Measurements from ENCODE around the gene BAIAP3. TPM values are rescaled to one million over a fixed set of nuclear protein-coding genes. Genes with fewer than 3 reads are reported as not detected.

The BAIAP3 gene
- total and polyA plus RNA-seq, 4 donors = 4.5 to 46.6 (median 11.9) TPM

DNA sequence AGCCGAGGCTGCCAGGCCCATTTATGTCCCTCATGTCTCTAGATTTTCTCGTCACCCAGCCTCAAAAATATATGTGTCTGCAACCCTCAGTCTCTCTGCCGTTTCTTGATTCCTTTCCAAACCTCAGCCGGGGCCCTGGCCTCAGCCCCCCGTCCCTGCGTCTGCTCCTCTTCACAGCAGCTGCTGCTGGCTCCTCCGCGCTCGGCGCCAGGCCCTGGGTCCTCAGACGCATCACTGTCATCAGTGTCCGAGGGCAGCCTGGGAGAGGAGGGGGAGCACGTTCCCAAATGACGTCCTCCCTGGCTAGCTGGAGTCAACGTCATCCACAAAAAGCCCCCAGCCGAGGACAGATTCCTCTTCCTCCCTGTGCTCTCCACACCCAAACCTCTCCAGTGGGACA lies 15.9 kb downstream of the BAIAP3 start:
- Histone ChIP-seq H3K27me3 (ENCODE audit: control insufficient read depth in 3 of 3, insufficient read depth in 3 of 3, low read length in 2 of 3) (no peaks in the 10 kb centered on the region), H3K9ac (ENCODE audit: insufficient read depth in 1 of 2, low read length in 2 of 2) (no peak overlapping the region), H3K4me3 (no peak overlapping the region), H3K9me3 (ENCODE audit: control insufficient read depth in 4 of 4, insufficient read depth in 3 of 4, low read length in 3 of 4) (no peaks in the 10 kb centered on the region), H3K36me3 (ENCODE audit: control insufficient read depth in 4 of 4, insufficient read depth in 4 of 4, low read length in 4 of 4) (peaks cover 0 to 23% (median 10%) of the 10 kb centered on the region in 4 donors), H3K4me1 (ENCODE audit: control insufficient read depth in 5 of 5, insufficient read depth in 5 of 5, low read length in 5 of 5) (peaks cover 4 to 17% (median 6%) of the 10 kb centered on the region in 5 donors), H3K27ac (ENCODE audit: low read depth in 1 of 2, low read length in 1 of 2) (no peak overlapping the region)
- DNase-seq (no peak), ATAC-seq (ENCODE audit: insufficient read depth, low FRiP score) (no peak)
- 87 to 93% methylated on average over 16 of the region's 16 CpGs for WGBS, 2 donors
- TF ChIP-seq, protein P1, sequence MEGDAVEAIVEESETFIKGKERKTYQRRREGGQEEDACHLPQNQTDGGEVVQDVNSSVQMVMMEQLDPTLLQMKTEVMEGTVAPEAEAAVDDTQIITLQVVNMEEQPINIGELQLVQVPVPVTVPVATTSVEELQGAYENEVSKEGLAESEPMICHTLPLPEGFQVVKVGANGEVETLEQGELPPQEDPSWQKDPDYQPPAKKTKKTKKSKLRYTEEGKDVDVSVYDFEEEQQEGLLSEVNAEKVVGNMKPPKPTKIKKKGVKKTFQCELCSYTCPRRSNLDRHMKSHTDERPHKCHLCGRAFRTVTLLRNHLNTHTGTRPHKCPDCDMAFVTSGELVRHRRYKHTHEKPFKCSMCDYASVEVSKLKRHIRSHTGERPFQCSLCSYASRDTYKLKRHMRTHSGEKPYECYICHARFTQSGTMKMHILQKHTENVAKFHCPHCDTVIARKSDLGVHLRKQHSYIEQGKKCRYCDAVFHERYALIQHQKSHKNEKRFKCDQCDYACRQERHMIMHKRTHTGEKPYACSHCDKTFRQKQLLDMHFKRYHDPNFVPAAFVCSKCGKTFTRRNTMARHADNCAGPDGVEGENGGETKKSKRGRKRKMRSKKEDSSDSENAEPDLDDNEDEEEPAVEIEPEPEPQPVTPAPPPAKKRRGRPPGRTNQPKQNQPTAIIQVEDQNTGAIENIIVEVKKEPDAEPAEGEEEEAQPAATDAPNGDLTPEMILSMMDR (IDR thresholded peaks at IDR 0.05; ENCODE audit: control extremely low read depth, extremely low read depth) = no peak

DNA sequence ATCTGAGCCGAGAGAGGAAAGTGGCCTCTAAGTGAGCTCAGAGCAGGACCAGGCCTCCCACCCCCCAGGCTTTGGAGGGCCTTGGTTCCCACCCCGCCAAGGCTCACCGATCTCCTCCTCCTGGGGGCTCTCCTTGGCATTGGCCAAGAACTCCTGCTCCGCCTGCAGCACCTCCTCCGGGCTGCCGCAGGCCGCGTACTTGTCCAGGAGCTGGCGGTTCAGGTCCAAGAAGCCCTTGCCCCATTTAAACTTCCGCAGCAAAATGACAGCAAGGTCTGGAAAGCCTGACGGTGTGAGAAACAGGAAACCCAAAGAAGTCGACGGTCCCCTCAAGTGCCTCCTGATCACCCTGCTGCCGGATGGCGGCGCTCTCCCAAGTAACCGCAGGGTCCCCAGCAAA lies 16.5 kb downstream of the BAIAP3 start:
- TF ChIP-seq, protein P1 (IDR thresholded peaks at IDR 0.05; ENCODE audit: control extremely low read depth, extremely low read depth) = no peak
- H3K36me3 ChIP-seq (ENCODE audit: control insufficient read depth in 4 of 4, insufficient read depth in 4 of 4, low read length in 4 of 4) = peaks cover 0 to 23% (median 10%) of the 10 kb centered on the region in 4 donors
- H3K27me3 ChIP-seq (ENCODE audit: control insufficient read depth in 3 of 3, insufficient read depth in 3 of 3, low read length in 2 of 3) = no peaks in the 10 kb centered on the region
- DNase-seq (no peak), ATAC-seq (ENCODE audit: insufficient read depth, low FRiP score) (no peak)
- WGBS, 2 donors = 92 to 94% methylated on average over 17 of the region's 17 CpGs
- no peak overlapping the region for H3K4me3 ChIP-seq
- H3K9me3 ChIP-seq (ENCODE audit: control insufficient read depth in 4 of 4, insufficient read depth in 3 of 4, low read length in 3 of 4) = no peaks in the 10 kb centered on the region
- no peak overlapping the region for H3K9ac ChIP-seq (ENCODE audit: insufficient read depth in 1 of 2, low read length in 2 of 2)
- no peak overlapping the region for H3K27ac ChIP-seq (ENCODE audit: low read depth in 1 of 2, low read length in 1 of 2)
- H3K4me1 ChIP-seq (ENCODE audit: control insufficient read depth in 5 of 5, insufficient read depth in 5 of 5, low read length in 5 of 5) = peaks cover 4 to 17% (median 6%) of the 10 kb centered on the region in 5 donors

DNA sequence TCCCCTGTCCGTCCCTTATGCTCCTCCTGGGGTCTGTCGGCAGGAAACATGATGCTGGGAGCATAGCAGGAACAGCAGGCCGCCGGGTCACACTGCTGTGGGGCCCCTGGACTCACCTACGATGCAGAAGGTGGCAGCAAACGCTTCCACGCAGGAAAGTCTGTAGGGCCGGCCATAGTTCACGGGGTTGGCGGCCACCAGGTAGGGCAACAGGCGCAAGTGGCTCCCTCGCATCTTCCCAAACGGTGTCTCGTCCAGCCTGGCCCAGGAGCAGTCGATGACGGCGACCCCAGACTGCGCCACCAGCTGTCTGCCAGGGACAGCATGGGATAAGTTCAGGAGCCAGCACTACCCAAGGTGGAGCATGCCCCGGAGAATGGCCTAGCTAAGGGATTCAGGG lies 17.2 kb downstream of the BAIAP3 start:
- Histone ChIP-seq H3K27me3 (ENCODE audit: control insufficient read depth in 3 of 3, insufficient read depth in 3 of 3, low read length in 2 of 3) (no peaks in the 10 kb centered on the region), H3K4me1 (ENCODE audit: control insufficient read depth in 5 of 5, insufficient read depth in 5 of 5, low read length in 5 of 5) (peaks cover 4 to 17% (median 6%) of the 10 kb centered on the region in 5 donors), H3K9me3 (ENCODE audit: control insufficient read depth in 4 of 4, insufficient read depth in 3 of 4, low read length in 3 of 4) (no peaks in the 10 kb centered on the region), H3K27ac (ENCODE audit: low read depth in 1 of 2, low read length in 1 of 2) (peak overlapping the region in 1 of 2 donors; percentile 87), H3K4me3 (peak overlapping the region; percentile 95), H3K36me3 (ENCODE audit: control insufficient read depth in 4 of 4, insufficient read depth in 4 of 4, low read length in 4 of 4) (peaks cover 0 to 23% (median 10%) of the 10 kb centered on the region in 4 donors), H3K9ac (ENCODE audit: insufficient read depth in 1 of 2, low read length in 2 of 2) (peak overlapping the region; percentile 39 to 65)
- 83 to 90% methylated on average over 19 of the region's 19 CpGs for WGBS, 2 donors
- DNase-seq (no peak), ATAC-seq (ENCODE audit: insufficient read depth, low FRiP score) (no peak)
- TF ChIP-seq, protein P1 (IDR thresholded peaks at IDR 0.05; ENCODE audit: control extremely low read depth, extremely low read depth) = no peak

DNA sequence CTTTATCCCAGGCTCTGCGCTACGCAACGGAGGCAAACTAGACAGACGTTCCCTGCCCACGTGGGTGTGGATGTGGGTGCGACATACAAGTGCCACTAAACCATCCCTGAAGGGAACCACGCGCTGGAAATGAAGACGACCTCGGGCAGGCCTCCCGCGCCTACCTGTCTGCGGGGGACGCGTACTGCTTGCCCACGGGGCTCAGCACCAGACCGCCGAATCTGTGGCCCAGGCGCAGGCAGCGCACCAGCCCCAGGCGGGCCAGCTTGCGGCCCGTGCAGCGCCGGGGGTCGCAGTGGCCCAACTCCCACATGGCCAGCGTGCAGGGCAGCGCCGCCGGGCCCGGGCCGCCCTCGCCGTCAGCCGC lies 17.8 kb downstream of the BAIAP3 start:
- DNase-seq (no peak), ATAC-seq (ENCODE audit: insufficient read depth, low FRiP score) (no peak)
- H3K9ac ChIP-seq (ENCODE audit: insufficient read depth in 1 of 2, low read length in 2 of 2) = peak overlapping the region; percentile 39 to 65
- H3K4me3 ChIP-seq = peak overlapping the region; percentile 95
- 0 to 1% methylated on average over 27 to 35 of the region's 35 CpGs for WGBS, 2 donors
- peaks cover 0 to 23% (median 10%) of the 10 kb centered on the region in 4 donors for H3K36me3 ChIP-seq (ENCODE audit: control insufficient read depth in 4 of 4, insufficient read depth in 4 of 4, low read length in 4 of 4)
- H3K27me3 ChIP-seq (ENCODE audit: control insufficient read depth in 3 of 3, insufficient read depth in 3 of 3, low read length in 2 of 3) = no peaks in the 10 kb centered on the region
- peaks cover 4 to 17% (median 6%) of the 10 kb centered on the region in 5 donors for H3K4me1 ChIP-seq (ENCODE audit: control insufficient read depth in 5 of 5, insufficient read depth in 5 of 5, low read length in 5 of 5)
- TF ChIP-seq, protein P1 (IDR thresholded peaks at IDR 0.05; ENCODE audit: control extremely low read depth, extremely low read depth) = no peak
- H3K9me3 ChIP-seq (ENCODE audit: control insufficient read depth in 4 of 4, insufficient read depth in 3 of 4, low read length in 3 of 4) = no peaks in the 10 kb centered on the region
- H3K27ac ChIP-seq (ENCODE audit: low read depth in 1 of 2, low read length in 1 of 2) = peak overlapping the region; percentile 59 to 87
